GM18498 (cell line): ENCODE measurements around the gene FBXW9.
"Not testable (repeated sequence)": the region's sequence is repeated elsewhere in the genome, so short reads cannot be mapped to it uniquely, and the experiment has no call there.

ENCODE experiments used
- ATAC-seq: cut with Tn5 transposase; IDR thresholded peaks from one replicate; pipeline ENCODE4 v1.9.1; 2021; ENCODE audit warnings: mild to moderate bottlenecking, moderate library complexity; ENCODE audit not compliant: unreplicated experiment

The FBXW9 gene

GRCh38 chr19:12657966-12658365 lies 38.5 kb downstream of the FBXW9 start:
- no peak for ATAC-seq

- no peak for ATAC-seq
These were observed 39.4 kb downstream of the FBXW9 start for GRCh38 chr19:12656899-12657571.

- no peak for ATAC-seq
These were observed 40.9 kb downstream of the FBXW9 start for GRCh38 chr19:12655546-12655945.

- no peak for ATAC-seq
These were observed 44.2 kb downstream of the FBXW9 start for GRCh38 chr19:12652219-12652618.

- no peak for ATAC-seq
These were observed 46.5 kb downstream of the FBXW9 start for GRCh38 chr19:12649941-12650340.

- no peak for ATAC-seq
These were observed 48.3 kb downstream of the FBXW9 start for GRCh38 chr19:12648088-12648487.

GRCh38 chr19:12647490-12648071 lies 48.9 kb downstream of the FBXW9 start:
- ATAC-seq, result no peak

- no peak for ATAC-seq
These were observed 49.4 kb downstream of the FBXW9 start for GRCh38 chr19:12647047-12647446.

- no peak for ATAC-seq
These were observed 49.9 kb downstream of the FBXW9 start for GRCh38 chr19:12646551-12646950.

GRCh38 chr19:12643716-12644115 lies 52.7 kb downstream of the FBXW9 start:
- ATAC-seq, result not testable (repeated sequence)

- no peak for ATAC-seq
These were observed 53.9 kb downstream of the FBXW9 start for GRCh38 chr19:12642506-12642905.

- ATAC-seq, result no peak
These were observed 55.0 kb downstream of the FBXW9 start for GRCh38 chr19:12641456-12641855.

GRCh38 chr19:12639901-12640613 lies 56.4 kb downstream of the FBXW9 start:
- ATAC-seq, result no peak
